GM23338 (cell line): ENCODE data around the gene GAREM1. TPM values are rescaled to one million over a fixed set of nuclear protein-coding genes. Genes with fewer than 3 reads are reported as not detected.

ENCODE experiments used
- ATAC-seq: fragments of 200-7000 bp; cut with Tn5 transposase; 3 replicates; pipeline ENCODE4 v1.9.1; 2020
- DNase-seq: peaks from one replicate; pipeline ENCODE4 v3.0.0-alpha.2; 2015; ENCODE audit warnings: low spot score
- H2AFZ ChIP-seq: fragments of 200-600 bp; sonication (generic); 2 replicates; pipeline ENCODE4 v1.8.0; 2016; ENCODE audit warnings: antibody characterized with exemption, mild to moderate bottlenecking, moderate library complexity
- H3F3A ChIP-seq: fragments of 200-600 bp; sonication (generic); replicated peaks from 2 replicates; pipeline ENCODE4 v1.8.0; 2017; ENCODE audit warnings: antibody characterized with exemption, mixed run types, low read depth
- H3K27ac ChIP-seq: fragments of 200-600 bp; sonication (generic); 2 replicates; pipeline ENCODE4 v1.6.1; 2016; ENCODE audit warnings: low read depth
- H3K27me3 ChIP-seq: fragments of 200-600 bp; sonication (generic); 2 replicates; pipeline ENCODE4 v1.8.0; 2016; ENCODE audit warnings: mild to moderate bottlenecking, mixed run types, moderate library complexity; ENCODE audit not compliant: insufficient read depth
- H3K36me3 ChIP-seq: fragments of 200-600 bp; sonication (generic); 2 replicates; pipeline ENCODE4 v1.8.0; 2016; ENCODE audit warnings: mild to moderate bottlenecking; ENCODE audit not compliant: insufficient read depth
- H3K4me1 ChIP-seq: fragments of 200-600 bp; sonication (generic); 2 replicates; pipeline ENCODE4 v1.8.0; 2016; ENCODE audit warnings: mild to moderate bottlenecking, moderate library complexity; ENCODE audit not compliant: insufficient read depth
- H3K4me2 ChIP-seq: fragments of 200-600 bp; sonication (generic); 2 replicates; pipeline ENCODE4 v1.7.1; 2017; ENCODE audit warnings: mixed run types
- H3K4me3 ChIP-seq: fragments of 200-600 bp; sonication (generic); 2 replicates; pipeline ENCODE4 v1.6.1; 2016; ENCODE audit warnings: mixed run types
- H3K79me2 ChIP-seq: fragments of 200-600 bp; sonication (generic); replicated peaks from 2 replicates; pipeline ENCODE4 v1.8.0; 2017; ENCODE audit warnings: mild to moderate bottlenecking; ENCODE audit not compliant: insufficient read depth
- H3K9me2 ChIP-seq: fragments of 200-600 bp; sonication (generic); 2 replicates; pipeline ENCODE4 v1.8.0; 2017; ENCODE audit not compliant: insufficient read depth
- H4K20me1 ChIP-seq: fragments of 200-600 bp; sonication (generic); replicated peaks from 2 replicates; pipeline ENCODE4 v1.8.0; 2017; ENCODE audit warnings: mild to moderate bottlenecking; ENCODE audit not compliant: insufficient read depth
- H3K27ac Mint-ChIP-seq: 2 replicates; pipeline ENCODE4 v1.8.0; 2020; ENCODE audit warnings: inconsistent platforms, mild to moderate bottlenecking, moderate library complexity, mixed read lengths
- H3K27me3 Mint-ChIP-seq: 3 replicates; pipeline ENCODE4 v1.8.0; 2022; ENCODE audit warnings: low read depth, mild to moderate bottlenecking, moderate library complexity, mixed read lengths, inconsistent platforms; ENCODE audit not compliant: insufficient read depth, poor library complexity
- H3K36me3 Mint-ChIP-seq: 3 replicates; pipeline ENCODE4 v1.8.0; 2021; ENCODE audit warnings: low read depth, mild to moderate bottlenecking, inconsistent platforms, moderate library complexity, mixed read lengths
- H3K4me1 Mint-ChIP-seq: 3 replicates; pipeline ENCODE4 v1.8.0; 2020; ENCODE audit warnings: mild to moderate bottlenecking, inconsistent platforms, mixed read lengths
- H3K4me3 Mint-ChIP-seq: 3 replicates; pipeline ENCODE4 v1.8.0; 2021; ENCODE audit warnings: moderate library complexity, mild to moderate bottlenecking, inconsistent platforms, mixed read lengths
- H3K9me3 Mint-ChIP-seq: 3 replicates; pipeline ENCODE4 v1.8.0; 2020; ENCODE audit warnings: moderate library complexity, mild to moderate bottlenecking, inconsistent platforms, mixed read lengths
- CREB1 ChIP-seq: fragments of 250-450 bp; sonication (Bioruptor Pico); IDR thresholded peaks from 2 replicates; pipeline ENCODE4 v1.5.0; 2020; ENCODE audit warnings: low read depth, mild to moderate bottlenecking, moderate library complexity
- ETS1 ChIP-seq: IDR thresholded peaks from 2 replicates; pipeline ENCODE4 v1.6.1; 2016; ENCODE audit warnings: antibody characterized with exemption
- EZH2 ChIP-seq: fragments of 200-600 bp; sonication (generic); IDR thresholded peaks from one replicate; pipeline ENCODE4 v1.8.0; 2017; ENCODE audit warnings: antibody characterized with exemption, mild to moderate bottlenecking, low read depth; ENCODE audit not compliant: unreplicated experiment
- EZH2phosphoT487 ChIP-seq: fragments of 200-600 bp; sonication (generic); IDR thresholded peaks from one replicate; pipeline ENCODE4 v1.8.1; 2018; ENCODE audit warnings: antibody characterized with exemption; ENCODE audit not compliant: unreplicated experiment
- JUNB ChIP-seq: IDR thresholded peaks from one replicate; pipeline ENCODE4 v1.6.1; 2016; ENCODE audit warnings: antibody characterized with exemption; ENCODE audit not compliant: unreplicated experiment
- ZNF114 ChIP-seq: fragments of 250-450 bp; sonication (Bioruptor Pico); IDR thresholded peaks from 2 replicates; pipeline ENCODE4 v1.5.0; 2020; ENCODE audit warnings: mild to moderate bottlenecking, moderate library complexity
- ZNF331 ChIP-seq: fragments of 250-450 bp; sonication (Bioruptor Pico); IDR thresholded peaks from 2 replicates; pipeline ENCODE4 v1.5.0; 2020; ENCODE audit warnings: low read depth, mild to moderate bottlenecking, moderate library complexity
- ZNF462 ChIP-seq: fragments of 250-450 bp; sonication (Bioruptor Pico); IDR thresholded peaks from 2 replicates; pipeline ENCODE4 v1.5.0; 2020; ENCODE audit warnings: mild to moderate bottlenecking, moderate library complexity
- polyA plus RNA-seq: library from polyadenylated mRNA; unstranded; fragments of >200 nt; fragmentation: Nextera tagmentation; extraction: Ambion mirVana; gene quantifications from 2 replicates; pipeline ENCODE4 v1.2.1, GENCODE V29; 2016
- total RNA-seq: library from RNA; depleted of rRNA; stranded (reverse); fragments of >200 nt; shearing (Covaris generic); gene quantifications from 2 replicates; pipeline ENCODE4 v1.2.3, GENCODE V29; 2014

GAREM1 gene
- total and polyA plus RNA-seq, 2 experiments from 2014 or later, result 2.7 to 6.0 TPM

GRCh38 chr18:32368991-32369390, 101.7 kb downstream of the GAREM1 start:
- Mint-ChIP-seq H3K27ac (no peak overlapping the region), H3K36me3 (no peaks in the 10 kb centered on the region), H3K4me3 (no peak overlapping the region), H3K4me1 (peaks cover 8% of the 10 kb centered on the region), H3K9me3 (no peaks in the 10 kb centered on the region), H3K27me3 (peaks cover 4% of the 10 kb centered on the region)
- no peaks in the 10 kb centered on the region for H3F3A ChIP-seq
- no peaks in the 10 kb centered on the region; the same call in 1 of the 2 replicates for H4K20me1 ChIP-seq
- no peak overlapping the region for H2AFZ ChIP-seq
- DNase-seq (no peak), ATAC-seq (no peak)
- no peaks in the 10 kb centered on the region for H3K9me2 ChIP-seq
- no peaks in the 10 kb centered on the region for H3K4me1 ChIP-seq
- no peak overlapping the region for H3K27ac ChIP-seq
- no peaks in the 10 kb centered on the region for H3K27me3 ChIP-seq
- no peak for TF ChIP-seq ZNF331 (CRISPR knock-in tag)
- TF ChIP-seq ZNF114 (CRISPR knock-in tag), result no peak
- no peak for TF ChIP-seq CREB1 (CRISPR knock-in tag)
- TF ChIP-seq JUNB, result no peak
- TF ChIP-seq ZNF462 (CRISPR knock-in tag), result no peak
- TF ChIP-seq EZH2, result no peak
- no peak for TF ChIP-seq ETS1
- TF ChIP-seq EZH2phosphoT487, result no peak
- no peaks in the 10 kb centered on the region for H3K36me3 ChIP-seq
- no peak overlapping the region for H3K4me2 ChIP-seq
- H3K4me3 ChIP-seq, result no peak overlapping the region
- H3K79me2 ChIP-seq, result no peaks in the 10 kb centered on the region
